Activated B cell treated with CpG ODN at 0.5 μM for 24 hours (primary cell): Measurements from ENCODE around the gene EPB41L4B. TPM values are rescaled to one million over a fixed set of nuclear protein-coding genes. Genes with fewer than 3 reads are reported as not detected.

ENCODE experiments used
- ATAC-seq: fragments of 200-7000 bp; cut with Tn5 transposase; one replicate; pipeline ENCODE4 v1.10.0; 2021; ENCODE audit warnings: low read depth, mild to moderate bottlenecking, moderate library complexity
- CTCF ChIA-PET: fragments of 350-600 bp; sonication (Branson Sonifier 250); formaldehyde crosslinking; loops from one replicate; lab custom pipeline; 2021; ENCODE audit warnings: antibody characterized with exemption; lab: Charles Lee
- POLR2A ChIA-PET: fragments of 350-600 bp; sonication (Branson Sonifier 250); formaldehyde crosslinking; loops from one replicate; lab custom pipeline; 2021; ENCODE audit warnings: antibody characterized with exemption; lab: Charles Lee
- DNase-seq: peaks from one replicate; pipeline ENCODE4 v3.0.0; 2022
- H3K27ac Mint-ChIP-seq: one replicate; pipeline ENCODE4 v1.8.0; 2020; ENCODE audit warnings: mixed read lengths
- H3K27me3 Mint-ChIP-seq: one replicate; pipeline ENCODE4 v1.8.0; 2021; ENCODE audit warnings: mixed read lengths
- H3K36me3 Mint-ChIP-seq: one replicate; pipeline ENCODE4 v1.8.0; 2021; ENCODE audit warnings: low read depth, mixed read lengths
- H3K4me1 Mint-ChIP-seq: one replicate; pipeline ENCODE4 v1.8.0; 2021; ENCODE audit warnings: mixed read lengths
- H3K4me3 Mint-ChIP-seq: one replicate; pipeline ENCODE4 v1.8.0; 2020; ENCODE audit warnings: mild to moderate bottlenecking, mixed read lengths
- H3K9me3 Mint-ChIP-seq: one replicate; pipeline ENCODE4 v1.8.0; 2020; ENCODE audit warnings: mixed read lengths
- intact Hi-C: fragments of 100-400 bp; cut with micrococcal nuclease; formaldehyde crosslinking; loops from one replicate; pipeline ENCODE4 v1.15.1; 2024
- total RNA-seq: library from RNA; stranded (reverse); gene quantifications from 2 replicates; pipeline ENCODE4 v1.2.3, GENCODE V29; 2022
- TF ChIP-seq, protein P1 (sequence below): fragments of 200-600 bp; IDR thresholded peaks from one replicate; pipeline ENCODE4 v1.8.0; 2022; ENCODE audit warnings: antibody characterized with exemption, mild to moderate bottlenecking

The EPB41L4B gene
- total RNA-seq, 1 donor from 2014 or later: 5.3 TPM

DNA sequence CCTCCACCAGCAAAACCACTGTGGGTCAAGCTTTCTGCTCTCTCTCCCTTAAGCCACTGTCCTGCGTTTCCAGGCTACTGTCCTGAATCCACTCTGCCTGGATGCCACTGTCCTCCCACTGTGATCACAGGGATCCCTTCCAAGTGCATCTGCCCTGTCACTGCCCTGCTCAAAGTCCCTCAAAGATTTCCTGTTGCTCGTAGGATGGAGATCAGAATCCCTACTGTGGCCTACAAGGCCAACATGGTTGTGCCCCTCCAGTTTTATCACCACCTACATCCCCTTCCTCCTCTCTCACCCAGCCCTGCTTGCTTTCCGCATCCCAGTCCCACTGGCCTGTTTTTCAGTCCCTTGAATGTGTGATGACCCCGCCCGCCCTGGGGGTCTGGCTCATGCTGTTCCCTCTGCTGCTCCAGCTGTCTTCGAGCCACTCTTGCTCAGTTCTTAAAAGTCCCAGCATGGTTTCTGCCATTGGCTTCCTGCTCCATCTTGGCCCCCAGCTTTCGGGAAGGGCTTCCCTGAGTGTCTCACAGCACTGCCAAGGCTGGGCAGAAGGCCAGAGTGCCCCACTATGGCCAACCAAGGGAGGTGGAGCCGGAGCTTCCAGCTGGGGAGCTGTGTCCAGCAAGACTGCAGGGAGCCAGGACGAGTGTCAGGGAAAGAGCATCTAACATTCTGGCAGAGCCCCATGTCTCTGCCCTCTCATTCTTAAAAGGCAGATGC is 140.9 kb downstream of the EPB41L4B start:
- DNase-seq: no peak
- ATAC-seq: no peak
- H3K27ac Mint-ChIP-seq: no peak overlapping the region
- no peaks in the 10 kb centered on the region for H3K4me1 Mint-ChIP-seq
- CTCF ChIA-PET: no interaction called here
- H3K9me3 Mint-ChIP-seq: no peaks in the 10 kb centered on the region
- TF ChIP-seq, protein P1, sequence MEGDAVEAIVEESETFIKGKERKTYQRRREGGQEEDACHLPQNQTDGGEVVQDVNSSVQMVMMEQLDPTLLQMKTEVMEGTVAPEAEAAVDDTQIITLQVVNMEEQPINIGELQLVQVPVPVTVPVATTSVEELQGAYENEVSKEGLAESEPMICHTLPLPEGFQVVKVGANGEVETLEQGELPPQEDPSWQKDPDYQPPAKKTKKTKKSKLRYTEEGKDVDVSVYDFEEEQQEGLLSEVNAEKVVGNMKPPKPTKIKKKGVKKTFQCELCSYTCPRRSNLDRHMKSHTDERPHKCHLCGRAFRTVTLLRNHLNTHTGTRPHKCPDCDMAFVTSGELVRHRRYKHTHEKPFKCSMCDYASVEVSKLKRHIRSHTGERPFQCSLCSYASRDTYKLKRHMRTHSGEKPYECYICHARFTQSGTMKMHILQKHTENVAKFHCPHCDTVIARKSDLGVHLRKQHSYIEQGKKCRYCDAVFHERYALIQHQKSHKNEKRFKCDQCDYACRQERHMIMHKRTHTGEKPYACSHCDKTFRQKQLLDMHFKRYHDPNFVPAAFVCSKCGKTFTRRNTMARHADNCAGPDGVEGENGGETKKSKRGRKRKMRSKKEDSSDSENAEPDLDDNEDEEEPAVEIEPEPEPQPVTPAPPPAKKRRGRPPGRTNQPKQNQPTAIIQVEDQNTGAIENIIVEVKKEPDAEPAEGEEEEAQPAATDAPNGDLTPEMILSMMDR: no peak
- H3K4me3 Mint-ChIP-seq: no peak overlapping the region
- no peaks in the 10 kb centered on the region for H3K36me3 Mint-ChIP-seq
- POLR2A ChIA-PET: no interaction called here
- intact Hi-C loops: no loop called here
- H3K27me3 Mint-ChIP-seq: peaks cover 7% of the 10 kb centered on the region

GRCh38 chr9:109176963-109177362 is 143.9 kb downstream of the EPB41L4B start:
- peaks cover 7% of the 10 kb centered on the region for H3K27me3 Mint-ChIP-seq
- CTCF ChIA-PET: interaction anchor here (1.2 kb wide), 1 partner anchor 10 kb away, joined by 4 read pairs; no protein-coding TSS in a partner anchor

GRCh38 chr9:109176386-109176785 is 144.5 kb downstream of the EPB41L4B start:
- H3K36me3 Mint-ChIP-seq: no peaks in the 10 kb centered on the region
- TF ChIP-seq, protein P1: no peak
- ChIA-PET POLR2A (no interaction called here), CTCF (no interaction called here)
- no peak for DNase-seq
- H3K4me1 Mint-ChIP-seq: no peaks in the 10 kb centered on the region
- no peak overlapping the region for H3K27ac Mint-ChIP-seq
- H3K4me3 Mint-ChIP-seq: no peak overlapping the region
- H3K27me3 Mint-ChIP-seq: peaks cover 7% of the 10 kb centered on the region
- intact Hi-C loops: no loop called here
- no peaks in the 10 kb centered on the region for H3K9me3 Mint-ChIP-seq
- no peak for ATAC-seq

More at GRCh38 chr9:109176963-109177362, 143.9 kb downstream of the EPB41L4B start:
- no peaks in the 10 kb centered on the region for H3K4me1 Mint-ChIP-seq
- no peak overlapping the region for H3K27ac Mint-ChIP-seq
- no peaks in the 10 kb centered on the region for H3K36me3 Mint-ChIP-seq
- ATAC-seq: no peak
- POLR2A ChIA-PET: no interaction called here
- H3K4me3 Mint-ChIP-seq: no peak overlapping the region
- intact Hi-C loops: no loop called here
- H3K9me3 Mint-ChIP-seq: no peaks in the 10 kb centered on the region
- TF ChIP-seq, protein P1: no peak
- DNase-seq: no peak

DNA sequence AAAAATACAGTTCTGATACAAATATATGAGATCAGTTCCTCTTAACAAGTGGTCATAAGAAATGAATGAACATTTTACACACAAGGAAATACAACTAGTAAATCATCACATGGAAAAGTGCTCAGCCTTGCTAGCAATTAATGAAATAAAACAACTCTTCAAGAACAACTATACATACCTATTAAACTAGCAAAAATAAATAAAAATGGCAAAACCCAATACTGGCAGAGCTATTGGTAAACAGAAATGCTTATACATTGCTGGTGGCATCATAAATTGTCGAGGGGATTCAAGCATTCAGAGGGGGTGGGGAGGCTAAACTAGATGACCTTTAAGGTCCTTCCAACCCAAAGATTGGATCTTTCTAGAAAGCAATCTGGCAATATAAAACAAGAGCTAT is 147.9 kb downstream of the EPB41L4B start:
- POLR2A ChIA-PET: no interaction called here
- TF ChIP-seq, protein P1: no peak
- no peak for DNase-seq
- H3K9me3 Mint-ChIP-seq: no peaks in the 10 kb centered on the region
- no peak overlapping the region for H3K27ac Mint-ChIP-seq
- no peak for ATAC-seq
- CTCF ChIA-PET: no interaction called here
- H3K4me3 Mint-ChIP-seq: no peak overlapping the region
- H3K36me3 Mint-ChIP-seq: no peaks in the 10 kb centered on the region
- intact Hi-C loops: no loop called here
- H3K4me1 Mint-ChIP-seq: no peaks in the 10 kb centered on the region
- H3K27me3 Mint-ChIP-seq: peaks cover 21% of the 10 kb centered on the region

DNA sequence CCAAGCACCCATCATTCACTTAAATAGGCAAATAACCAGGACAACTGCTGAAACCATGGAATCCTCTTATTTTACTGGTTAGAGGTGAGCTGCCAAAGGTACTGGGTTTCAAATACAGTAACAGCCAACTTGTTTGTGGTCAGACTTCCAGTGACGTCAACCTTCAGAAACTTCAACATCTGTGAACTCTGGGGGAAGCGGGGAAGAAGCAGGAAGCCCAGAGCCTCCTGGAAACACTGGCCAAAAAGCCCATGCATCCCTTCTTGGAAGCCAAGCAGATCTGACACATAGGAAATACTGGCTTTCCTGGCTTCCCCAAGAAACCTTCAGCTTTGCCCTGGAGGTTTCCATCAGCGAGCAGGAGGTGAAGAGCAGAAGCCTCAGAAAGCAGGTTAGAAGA is 148.9 kb downstream of the EPB41L4B start:
- DNase-seq: no peak
- intact Hi-C loops: no loop called here
- Mint-ChIP-seq H3K4me1 (peaks cover 3% of the 10 kb centered on the region), H3K27me3 (peaks cover 29% of the 10 kb centered on the region), H3K27ac (no peak overlapping the region), H3K36me3 (no peaks in the 10 kb centered on the region), H3K9me3 (no peaks in the 10 kb centered on the region), H3K4me3 (no peak overlapping the region)
- ChIA-PET POLR2A (no interaction called here), CTCF (no interaction called here)
- TF ChIP-seq, protein P1: no peak
- no peak for ATAC-seq
